GM18909 (cell line): ENCODE results near the gene HSF2BP.
"Not testable (repeated sequence)": the region's sequence is repeated elsewhere in the genome, so short reads cannot be mapped to it uniquely, and the experiment has no call there.

Source experiments
- ATAC-seq: cut with Tn5 transposase; IDR thresholded peaks from one replicate; pipeline ENCODE4 v1.9.1; 2021; ENCODE audit warnings: mild to moderate bottlenecking; ENCODE audit not compliant: unreplicated experiment, poor library complexity

The HSF2BP gene

GRCh38 chr21:43653626-43654025 is 5.7 kb downstream of the HSF2BP start:
- no peak for ATAC-seq

GRCh38 chr21:43652616-43653015 is 6.7 kb downstream of the HSF2BP start:
- ATAC-seq, result no peak

GRCh38 chr21:43651926-43652325 is 7.4 kb downstream of the HSF2BP start:
- not testable (repeated sequence) for ATAC-seq

- ATAC-seq, result no peak
These were observed 11.1 kb downstream of the HSF2BP start for GRCh38 chr21:43648171-43648570.

GRCh38 chr21:43646550-43647260 is 12.6 kb downstream of the HSF2BP start:
- ATAC-seq, result peak; percentile 76

GRCh38 chr21:43645976-43646375 is 13.3 kb downstream of the HSF2BP start:
- ATAC-seq, result no peak

- no peak for ATAC-seq
These were observed 14.0 kb downstream of the HSF2BP start for GRCh38 chr21:43645136-43645891.

- no peak for ATAC-seq
These were observed 14.7 kb downstream of the HSF2BP start for GRCh38 chr21:43644609-43645008.

GRCh38 chr21:43644071-43644470 is 15.2 kb downstream of the HSF2BP start:
- ATAC-seq, result no peak

GRCh38 chr21:43643193-43643592 is 16.1 kb downstream of the HSF2BP start:
- no peak for ATAC-seq

- no peak for ATAC-seq
These were observed 18.9 kb downstream of the HSF2BP start for GRCh38 chr21:43640400-43640799.

GRCh38 chr21:43639470-43640353 is 19.6 kb downstream of the HSF2BP start:
- no peak for ATAC-seq

- ATAC-seq, result no peak
These were observed 21.6 kb downstream of the HSF2BP start for GRCh38 chr21:43637530-43638158.

GRCh38 chr21:43635436-43635835 is 23.9 kb downstream of the HSF2BP start:
- ATAC-seq, result no peak

GRCh38 chr21:43634618-43635017 is 24.7 kb downstream of the HSF2BP start:
- no peak for ATAC-seq

GRCh38 chr21:43632373-43632905 is 26.8 kb downstream of the HSF2BP start:
- no peak for ATAC-seq

- no peak for ATAC-seq
These were observed 27.7 kb downstream of the HSF2BP start for GRCh38 chr21:43631411-43632107.

- ATAC-seq, result no peak
These were observed 31.8 kb downstream of the HSF2BP start for GRCh38 chr21:43627527-43627926.

- no peak for ATAC-seq
These were observed 32.9 kb downstream of the HSF2BP start for GRCh38 chr21:43626390-43626789.

GRCh38 chr21:43624339-43624738 is 34.9 kb downstream of the HSF2BP start:
- no peak for ATAC-seq
